ENCODE data around the gene C4orf50.

DNA sequence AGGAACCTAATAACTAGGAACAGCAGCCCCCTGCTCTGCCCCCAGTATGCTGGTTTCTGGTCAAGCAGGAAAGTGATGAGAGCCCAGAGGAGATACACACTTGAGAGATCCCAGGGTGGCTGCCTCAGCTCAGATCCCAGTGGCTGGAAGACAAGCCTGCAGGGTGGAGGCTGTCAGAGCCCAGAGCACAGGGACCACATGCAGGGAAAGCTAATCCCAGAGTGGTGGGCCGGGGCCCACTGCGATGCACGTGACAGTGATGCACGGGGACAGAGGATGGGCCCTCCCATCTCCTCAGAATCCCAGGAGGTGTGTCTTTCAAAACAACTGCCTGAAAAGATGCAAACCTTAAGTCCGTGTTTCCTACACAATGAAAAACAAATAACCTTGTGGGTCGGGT is 96.2 kb downstream of the C4orf50 start:
- TF ChIP-seq, protein P1, sequence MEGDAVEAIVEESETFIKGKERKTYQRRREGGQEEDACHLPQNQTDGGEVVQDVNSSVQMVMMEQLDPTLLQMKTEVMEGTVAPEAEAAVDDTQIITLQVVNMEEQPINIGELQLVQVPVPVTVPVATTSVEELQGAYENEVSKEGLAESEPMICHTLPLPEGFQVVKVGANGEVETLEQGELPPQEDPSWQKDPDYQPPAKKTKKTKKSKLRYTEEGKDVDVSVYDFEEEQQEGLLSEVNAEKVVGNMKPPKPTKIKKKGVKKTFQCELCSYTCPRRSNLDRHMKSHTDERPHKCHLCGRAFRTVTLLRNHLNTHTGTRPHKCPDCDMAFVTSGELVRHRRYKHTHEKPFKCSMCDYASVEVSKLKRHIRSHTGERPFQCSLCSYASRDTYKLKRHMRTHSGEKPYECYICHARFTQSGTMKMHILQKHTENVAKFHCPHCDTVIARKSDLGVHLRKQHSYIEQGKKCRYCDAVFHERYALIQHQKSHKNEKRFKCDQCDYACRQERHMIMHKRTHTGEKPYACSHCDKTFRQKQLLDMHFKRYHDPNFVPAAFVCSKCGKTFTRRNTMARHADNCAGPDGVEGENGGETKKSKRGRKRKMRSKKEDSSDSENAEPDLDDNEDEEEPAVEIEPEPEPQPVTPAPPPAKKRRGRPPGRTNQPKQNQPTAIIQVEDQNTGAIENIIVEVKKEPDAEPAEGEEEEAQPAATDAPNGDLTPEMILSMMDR (IDR thresholded peaks at IDR 0.05; ENCODE audit: insufficient read depth, low read length) = no peak
- TF ChIP-seq POLR2AphosphoS5 (IDR thresholded peaks at IDR 0.05; ENCODE audit: low read depth) = no peak
